Embryonic facial prominence (tissue), 1 donor: ENCODE data around the gene OIP5.
"Not testable (repeated sequence)": the region's sequence is repeated elsewhere in the genome, so short reads cannot be mapped to it uniquely, and the experiment has no call there.

Experiments
- DNase-seq: peaks from one replicate; pipeline ENCODE4 v3.0.0-alpha.2; 2016; ENCODE audit errors: extremely low spot score

Gene OIP5

DNA sequence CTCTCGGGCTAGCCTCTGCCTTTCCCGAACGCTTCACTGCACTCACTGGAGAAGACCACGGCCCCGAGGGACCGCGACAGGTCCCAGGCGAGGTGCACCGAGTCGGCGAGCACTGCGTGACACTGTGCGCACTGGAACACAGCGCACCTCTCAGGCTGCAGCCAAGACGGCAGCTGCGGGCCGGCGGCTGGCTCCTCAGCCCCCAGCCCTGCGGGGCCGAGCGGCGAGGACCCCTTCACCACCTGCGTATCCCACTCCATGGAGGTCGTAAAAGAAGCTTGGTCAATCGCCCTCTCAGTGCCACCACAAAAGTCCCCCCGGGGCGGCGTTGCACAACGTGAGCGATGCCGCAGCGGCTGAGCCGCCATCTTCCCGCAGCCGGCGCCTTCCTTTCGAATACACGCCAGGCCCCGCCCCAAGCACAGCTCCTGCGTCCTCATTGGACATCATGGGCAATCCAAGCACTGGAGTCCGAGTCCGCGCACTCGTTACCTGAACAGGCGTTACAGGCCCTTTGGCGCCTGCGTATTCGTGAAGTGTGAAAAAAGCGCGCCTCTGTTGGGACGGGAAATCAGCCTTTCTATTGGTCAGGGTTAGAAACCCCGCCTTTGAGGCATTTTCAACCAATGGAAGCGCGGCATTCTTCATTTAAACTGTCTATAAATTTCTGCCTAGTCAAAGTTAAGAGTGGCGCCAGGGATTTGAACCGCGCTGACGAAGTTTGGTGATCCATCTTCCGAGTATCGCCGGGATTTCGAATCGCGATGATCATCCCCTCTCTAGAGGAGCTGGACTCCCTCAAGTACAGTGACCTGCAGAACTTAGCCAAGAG is at the start of gene OIP5, which contains the start of gene NUSAP1:
Gene OIP5, minus strand, starts transcription at position 398 of the 832 bp plus-strand sequence. Its CDS starts 30 bp downstream, at position 368.
Gene NUSAP1, plus strand, starts transcription at position 688 of the 832 bp plus-strand sequence. Its CDS starts 77 bp downstream, at position 765.
- DNase-seq = peak; percentile 98

DNA sequence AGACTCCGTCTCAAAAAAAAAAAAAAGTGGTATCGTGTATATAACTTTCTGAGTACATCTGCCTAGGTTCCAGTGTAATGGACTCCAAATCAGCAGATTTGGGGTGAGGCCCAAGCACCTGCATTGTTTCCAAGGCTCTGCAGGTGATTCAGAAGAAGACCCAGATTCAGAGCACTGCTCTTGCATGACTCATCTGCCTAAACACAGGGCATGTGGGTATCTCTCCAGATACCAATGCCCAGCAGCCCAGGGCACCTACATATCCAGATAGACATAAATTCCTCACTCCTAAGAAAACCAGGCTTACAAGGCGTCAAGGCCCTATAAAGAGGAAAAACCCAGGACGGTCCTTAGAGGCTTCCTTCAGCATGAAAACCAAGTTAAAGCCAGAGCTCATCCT is 45.6 kb upstream of the OIP5 start:
- DNase-seq = no peak

DNA sequence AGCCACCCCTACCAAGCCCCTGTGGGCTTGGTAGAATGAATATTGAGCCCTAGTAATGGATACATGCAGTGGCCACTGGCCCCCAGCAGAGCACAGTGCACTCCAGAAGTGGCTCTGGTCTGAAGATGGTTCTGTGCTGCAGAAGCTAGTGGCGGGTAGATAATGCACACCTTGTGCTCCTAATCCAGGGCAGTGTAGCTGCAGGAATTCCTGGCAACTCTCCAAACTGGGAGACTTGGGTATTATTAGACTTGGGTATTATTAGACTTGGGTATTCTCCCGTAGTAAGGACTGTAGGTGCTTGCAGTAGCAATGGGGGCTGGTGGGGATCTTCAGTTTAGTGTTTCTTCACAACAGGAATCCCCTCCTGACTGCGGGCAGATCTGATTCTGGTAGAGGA is 35.0 kb upstream of the OIP5 start:
- DNase-seq = no peak

DNA sequence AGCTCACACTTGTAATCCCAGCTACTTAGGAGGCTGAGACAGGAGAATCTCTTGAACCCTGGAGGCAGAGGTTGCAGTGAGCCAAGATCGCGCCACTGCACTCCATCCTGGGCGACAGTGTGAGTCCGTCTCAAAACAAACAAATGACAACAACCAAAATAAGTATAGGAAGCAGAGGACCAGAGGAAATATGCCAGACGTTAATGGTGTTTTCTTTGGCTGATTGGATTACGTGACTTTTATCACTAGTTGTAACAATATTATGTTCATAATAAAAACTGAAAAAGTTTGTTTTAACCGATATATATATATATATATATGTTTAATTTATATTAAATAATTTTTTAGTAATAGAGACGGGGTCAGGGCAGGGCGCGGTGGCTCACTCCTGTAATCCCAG is 22.0 kb upstream of the OIP5 start:
- DNase-seq = no peak

DNA sequence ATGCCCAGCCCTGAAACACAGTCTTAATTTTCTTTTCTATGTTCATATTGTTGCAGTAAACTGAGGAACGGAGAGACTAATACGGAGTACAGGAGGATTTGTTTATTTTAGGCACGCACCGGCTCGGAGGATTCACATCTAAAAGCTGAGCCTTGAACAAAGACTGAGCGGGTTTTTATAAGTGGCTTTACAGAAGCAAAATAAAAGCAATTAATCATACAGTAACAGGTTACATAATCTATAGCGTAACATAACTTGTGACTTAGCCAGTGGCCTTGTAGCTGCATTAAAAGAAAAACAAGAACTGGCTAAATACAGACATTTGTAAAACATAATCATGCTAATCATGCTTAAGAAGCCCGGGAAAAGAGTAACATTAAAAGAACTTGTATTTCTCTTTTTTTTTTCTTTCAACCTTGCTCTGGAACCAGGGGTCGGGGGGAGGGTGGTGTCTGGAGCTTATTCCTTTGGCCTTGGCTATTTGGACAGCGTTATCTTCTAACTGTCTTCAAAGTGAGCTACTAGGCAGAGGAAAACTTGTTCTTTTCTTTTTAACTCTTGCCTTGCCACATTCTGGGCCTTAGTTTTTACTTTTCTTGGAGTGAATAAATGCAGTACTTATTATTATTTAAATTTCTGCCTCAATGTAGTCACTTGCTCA is 17.8 kb upstream of the OIP5 start:
- no peak for DNase-seq

DNA sequence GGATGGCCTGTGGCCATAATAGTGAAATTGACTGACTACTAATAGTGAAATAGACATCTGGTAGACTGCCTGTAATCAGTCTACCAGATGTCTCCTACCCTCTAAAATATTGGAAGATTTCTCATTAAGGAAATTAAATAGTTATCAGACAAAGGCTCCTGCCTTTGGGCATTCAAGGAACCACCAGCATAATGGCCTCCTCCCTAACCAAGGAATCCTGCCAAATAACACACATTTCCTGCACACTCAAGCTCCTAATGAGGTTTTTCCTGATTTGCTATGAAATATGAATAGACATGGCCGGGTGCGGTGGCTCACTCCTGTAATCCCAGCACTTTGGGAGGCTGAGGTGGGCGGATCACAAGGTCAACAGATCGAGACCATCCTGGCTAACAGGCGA is 14.8 kb upstream of the OIP5 start:
- DNase-seq = no peak

DNA sequence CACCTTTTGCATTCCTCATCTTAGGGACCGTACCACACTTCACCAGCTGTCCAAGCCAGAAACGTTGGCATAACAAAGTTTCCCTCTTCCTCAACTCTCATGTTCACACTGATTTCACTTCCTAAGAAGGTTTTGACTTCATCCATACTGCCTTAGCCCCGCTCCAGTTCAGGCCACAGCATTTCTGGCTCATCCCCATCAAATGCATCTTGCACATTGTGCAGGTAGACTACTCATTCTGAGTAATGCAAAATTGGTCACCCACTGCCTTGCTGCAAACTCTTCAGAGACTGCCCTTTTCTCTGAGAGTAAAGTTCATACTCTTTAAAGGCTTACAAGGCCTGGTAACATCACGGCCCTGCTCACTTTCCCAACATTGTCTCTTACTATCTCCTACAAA is 9.1 kb upstream of the OIP5 start:
- no peak for DNase-seq

DNA sequence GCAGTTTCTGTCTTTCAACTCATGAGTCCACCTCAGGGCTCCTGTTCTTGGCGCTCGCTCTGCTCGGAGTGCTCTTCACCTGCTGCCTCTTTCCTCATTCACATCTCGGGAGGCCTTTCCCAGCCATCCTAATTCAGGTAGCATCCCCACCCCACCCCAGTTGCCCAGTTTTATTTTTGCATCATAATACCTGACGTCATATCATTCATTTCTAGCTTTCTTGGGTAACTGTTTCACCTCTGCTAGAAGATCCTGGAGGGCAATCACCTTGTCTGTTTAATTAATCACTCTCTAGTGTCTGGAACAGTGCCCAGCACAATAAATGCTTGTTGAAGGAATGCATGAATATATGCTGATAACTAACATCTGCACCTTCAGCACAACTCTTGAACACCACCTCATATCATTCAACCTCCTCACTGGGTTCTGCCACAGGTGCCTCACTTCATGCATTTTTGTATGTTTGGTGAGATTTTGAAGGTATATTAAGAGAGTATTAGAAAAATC is 7.9 kb upstream of the OIP5 start:
- no peak for DNase-seq

DNA sequence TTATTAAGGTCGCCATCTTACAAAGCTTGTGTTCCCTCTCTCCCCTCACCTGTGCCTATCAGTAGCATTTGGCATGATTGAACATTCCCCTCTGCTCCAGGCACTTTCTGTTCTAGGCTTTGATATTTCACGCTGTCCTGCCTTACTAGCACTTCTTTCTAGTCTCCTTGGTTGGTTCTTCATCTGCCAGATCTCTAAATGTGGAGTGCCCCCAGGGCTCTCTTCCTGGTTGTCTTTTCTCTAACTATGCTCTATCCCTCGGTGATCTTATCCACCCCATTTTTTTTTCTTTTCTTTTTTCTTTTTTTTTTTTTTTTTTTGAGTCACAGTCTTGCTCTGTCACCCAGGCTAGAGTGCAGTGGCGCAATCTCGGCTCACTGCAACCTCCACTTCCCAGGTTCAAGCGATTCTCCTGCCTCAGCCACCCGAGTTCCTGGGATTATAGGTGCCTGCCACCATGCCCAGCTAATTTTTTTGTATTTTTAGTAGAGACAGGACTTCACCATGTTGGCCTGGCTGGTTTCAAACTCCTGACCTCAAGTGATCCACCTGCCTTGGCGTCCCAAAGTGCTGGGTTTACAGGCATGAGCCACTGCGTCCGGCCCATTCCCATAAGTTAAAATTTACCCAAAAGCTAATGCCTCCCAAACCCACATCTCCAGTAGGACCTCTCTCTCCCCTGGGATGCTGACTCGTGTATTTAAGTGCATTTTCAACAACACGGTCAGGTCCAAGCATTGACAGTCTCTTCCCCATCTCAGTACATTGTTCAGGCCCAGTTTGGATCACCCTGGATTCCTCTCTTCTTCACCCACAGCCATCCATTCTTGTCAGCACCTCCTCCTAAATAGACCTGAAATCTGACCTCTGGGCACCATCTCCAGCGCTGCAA is 5.5 kb upstream of the OIP5 start:
- no peak for DNase-seq

DNA sequence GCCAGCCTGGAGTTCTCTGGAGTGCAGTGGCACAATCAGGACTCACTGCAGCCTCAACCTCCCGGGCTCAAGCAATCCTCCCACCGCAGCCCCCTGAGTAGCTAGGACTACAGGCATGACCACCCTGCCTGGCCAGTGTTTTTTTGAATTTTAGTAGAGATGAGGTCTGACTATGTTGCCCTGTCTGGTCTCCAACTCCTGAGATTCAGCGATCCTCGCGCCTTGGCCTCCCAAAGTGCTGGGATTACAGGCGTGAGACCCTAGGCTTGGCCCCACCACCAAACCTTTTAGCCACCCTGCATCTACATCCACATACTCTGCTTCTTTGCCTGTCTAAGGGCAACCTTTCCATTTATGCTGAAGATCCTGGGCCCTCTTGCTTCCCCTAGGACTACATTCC is 4.7 kb upstream of the OIP5 start:
- DNase-seq = no peak

DNA sequence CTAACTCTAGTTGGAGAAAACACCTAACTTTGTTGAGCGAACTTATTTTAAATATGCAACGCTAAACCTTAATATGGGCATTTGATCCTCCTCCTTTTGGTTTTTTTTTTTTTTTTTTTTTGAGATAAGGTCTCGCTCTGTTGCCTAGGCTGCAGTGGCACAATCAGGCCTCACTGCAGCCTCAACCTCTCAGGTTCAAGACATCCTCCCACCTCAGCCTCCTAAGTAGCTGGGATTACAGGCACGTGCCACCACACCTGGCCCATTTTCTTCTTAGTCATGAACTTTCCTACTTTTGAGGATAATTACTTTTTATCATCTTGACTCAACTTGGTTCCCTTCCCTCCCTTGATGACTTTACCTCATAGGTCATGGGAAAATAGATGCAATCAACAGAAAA is 4.2 kb upstream of the OIP5 start:
- DNase-seq = no peak

DNA sequence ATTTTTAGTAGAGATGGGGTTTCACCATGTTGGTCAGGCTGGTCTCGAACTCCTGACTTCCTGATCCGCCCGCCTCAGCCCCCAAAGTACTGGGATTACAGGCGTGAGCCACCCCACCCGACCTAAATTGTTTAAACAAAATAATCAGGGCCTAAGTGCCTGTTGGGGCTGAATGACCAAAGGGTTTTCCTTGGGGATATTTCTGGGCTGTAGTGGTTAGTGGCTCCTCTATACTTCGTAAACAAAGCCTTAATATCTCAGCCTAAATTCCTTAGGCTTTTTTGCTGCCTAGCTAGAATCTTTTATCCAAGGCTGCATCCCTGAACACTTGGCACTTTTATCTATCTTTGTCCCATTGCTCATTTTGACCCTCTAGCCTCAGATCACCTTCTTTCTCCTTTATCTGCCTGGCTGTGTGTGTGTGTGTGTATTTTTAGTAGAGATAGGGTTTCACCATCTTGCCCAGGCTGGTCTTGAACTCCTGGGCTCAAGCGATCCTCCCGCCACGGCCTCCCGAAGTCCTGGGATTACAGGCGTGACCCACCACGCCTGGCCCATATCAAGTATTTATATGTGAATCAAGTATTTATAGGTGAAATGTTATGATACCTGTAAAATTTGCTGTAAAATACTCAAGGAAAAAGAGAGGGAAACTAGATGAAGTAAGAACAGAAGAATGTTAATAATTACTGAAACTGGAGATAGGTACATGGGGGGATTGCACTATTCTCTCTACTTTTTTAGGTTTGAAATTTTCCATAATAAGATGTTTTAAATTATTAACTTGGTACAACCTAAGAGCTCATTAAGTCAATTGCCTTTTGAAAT is 2.1 kb upstream of the OIP5 start:
- DNase-seq = no peak

DNA sequence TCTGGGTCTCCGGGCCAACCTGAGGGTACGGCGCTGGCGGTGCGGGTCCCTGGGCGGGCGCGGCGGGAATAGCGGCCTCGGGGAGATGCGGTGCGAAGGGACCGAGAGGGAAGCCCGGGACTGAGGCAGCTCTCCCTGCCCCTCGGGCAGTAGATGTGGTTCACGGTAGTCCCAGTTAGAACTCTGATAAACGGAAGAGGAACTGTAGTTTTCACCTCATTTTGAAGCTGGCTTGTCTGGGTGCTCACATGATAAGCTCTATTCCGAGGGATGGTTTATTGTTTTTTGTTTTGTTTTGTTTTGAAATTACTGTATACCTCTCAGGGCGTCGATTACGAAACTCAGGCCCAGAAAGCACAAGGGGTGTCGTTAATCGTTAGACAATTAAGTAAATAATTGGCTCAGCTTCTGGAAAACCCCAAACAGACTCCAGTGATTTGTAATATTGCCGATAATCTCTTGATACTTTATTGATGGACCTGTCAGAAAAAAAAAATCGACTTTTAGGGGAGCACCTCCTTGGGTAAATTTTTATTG is 703 bp upstream of the OIP5 start:
- no peak for DNase-seq

DNA sequence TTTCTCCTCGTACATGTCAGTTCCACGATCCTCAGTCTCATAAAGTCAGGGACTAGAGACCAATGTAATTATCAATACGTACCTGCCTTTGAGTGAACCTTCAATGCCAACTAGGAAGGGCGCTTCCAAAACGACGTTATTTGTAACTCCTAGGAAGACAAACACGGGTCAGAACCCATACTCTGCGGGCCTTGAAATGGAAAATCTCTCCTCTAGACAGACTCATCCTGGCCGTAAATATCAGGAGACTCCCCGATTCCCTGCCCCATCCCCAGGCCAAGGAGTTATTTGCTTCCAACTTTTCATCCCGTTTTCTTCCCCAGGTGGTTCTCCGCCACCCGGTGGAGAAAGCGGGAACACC is 578 bp downstream of the OIP5 start:
- DNase-seq = no peak

DNA sequence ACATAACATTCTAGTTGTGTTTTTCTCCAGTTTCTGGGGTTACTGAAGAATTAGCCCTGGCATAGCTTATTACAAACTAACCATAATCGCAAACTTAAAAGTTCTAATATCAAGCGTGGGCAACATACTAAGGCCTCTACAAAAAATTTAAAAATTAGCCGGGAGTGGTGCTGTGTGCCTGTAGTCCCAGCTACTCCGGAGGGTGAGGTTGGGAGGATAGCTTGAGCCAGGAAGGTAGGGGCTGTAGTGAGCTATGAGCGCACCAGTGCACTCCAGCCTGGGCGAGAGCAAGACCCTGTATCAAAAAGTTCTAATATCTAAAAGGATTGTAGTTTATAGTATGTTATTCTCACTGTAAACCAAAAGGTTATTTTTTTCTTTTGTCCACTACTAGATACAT is 1.1 kb downstream of the OIP5 start:
- DNase-seq = no peak

DNA sequence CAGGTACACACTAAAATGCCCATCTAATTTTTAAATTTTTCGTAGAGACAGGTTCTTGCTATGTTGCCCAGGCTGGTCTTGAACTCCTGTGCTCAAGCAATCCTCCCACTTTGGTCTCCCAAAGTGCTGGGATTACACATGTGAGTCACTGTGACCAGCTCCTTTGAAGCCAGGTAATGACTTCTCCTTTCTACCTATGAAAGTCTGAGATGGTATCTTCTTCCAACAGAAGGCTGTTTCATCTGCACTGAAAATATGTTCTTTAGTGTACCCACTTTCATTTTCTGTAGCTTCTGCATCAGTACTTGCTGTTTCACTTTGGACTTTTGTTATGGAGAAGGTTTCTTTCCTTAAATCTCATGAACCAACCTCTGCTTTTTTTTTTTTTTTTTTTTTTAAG is 8.8 kb downstream of the OIP5 start:
- DNase-seq = no peak

DNA sequence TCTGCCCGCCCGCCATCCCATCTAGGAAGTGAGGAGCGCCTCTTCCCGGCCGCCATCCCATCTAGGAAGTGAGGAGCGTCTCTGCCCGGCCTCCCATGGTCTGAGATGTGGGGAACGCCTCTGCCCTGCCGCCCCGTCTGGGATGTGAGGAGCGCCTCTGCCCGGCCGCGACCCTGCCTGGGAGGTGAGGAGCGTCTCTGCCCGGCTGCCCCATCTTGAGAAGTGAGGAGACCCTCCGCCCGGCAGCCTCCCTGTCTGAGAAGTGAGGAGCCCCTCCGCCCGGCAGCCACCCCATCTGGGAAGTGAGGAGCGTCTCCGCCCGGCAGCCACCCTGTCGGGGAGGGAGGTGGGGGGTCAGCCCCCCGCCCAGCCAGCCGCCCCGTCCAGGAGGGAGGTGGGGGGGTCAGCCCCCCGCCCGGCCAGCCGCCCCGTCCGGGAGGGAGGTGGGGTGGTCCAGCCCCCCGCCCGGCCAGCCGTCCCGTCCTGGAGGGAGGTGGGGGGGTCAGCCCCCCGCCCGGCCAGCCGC is 11.5 kb downstream of the OIP5 start:
- not testable (repeated sequence) for DNase-seq

DNA sequence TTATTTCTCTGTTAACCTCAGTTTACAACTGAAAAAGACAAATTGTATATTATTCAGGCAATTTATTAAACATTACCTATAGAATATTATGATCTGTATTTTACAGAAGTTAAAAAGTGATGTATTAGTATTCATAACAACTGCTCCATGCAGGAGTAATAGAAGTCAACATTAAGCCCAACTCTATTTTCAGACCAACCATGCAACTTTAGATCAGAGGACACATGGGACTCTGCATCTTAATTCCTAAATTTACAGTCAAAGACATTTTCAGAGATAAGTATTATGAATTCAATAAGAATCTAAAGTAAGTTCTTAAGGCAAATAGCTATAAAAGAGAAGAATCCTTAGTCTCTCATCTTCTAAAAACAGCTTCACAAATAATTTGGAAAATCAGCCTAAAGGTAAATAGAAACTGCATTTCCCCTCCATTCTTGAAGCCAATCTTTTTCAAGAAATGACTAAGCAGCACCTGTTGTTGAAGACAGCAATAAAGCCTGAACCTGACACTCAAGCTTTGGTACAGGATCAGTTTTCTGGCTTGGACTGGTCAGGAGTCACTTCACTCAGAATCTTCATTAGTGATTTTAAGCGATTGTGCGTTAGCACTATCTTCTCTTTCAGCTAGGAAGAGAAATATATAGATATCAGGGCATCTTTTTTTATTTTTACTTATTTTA is 23.0 kb downstream of the OIP5 start:
- no peak for DNase-seq

DNA sequence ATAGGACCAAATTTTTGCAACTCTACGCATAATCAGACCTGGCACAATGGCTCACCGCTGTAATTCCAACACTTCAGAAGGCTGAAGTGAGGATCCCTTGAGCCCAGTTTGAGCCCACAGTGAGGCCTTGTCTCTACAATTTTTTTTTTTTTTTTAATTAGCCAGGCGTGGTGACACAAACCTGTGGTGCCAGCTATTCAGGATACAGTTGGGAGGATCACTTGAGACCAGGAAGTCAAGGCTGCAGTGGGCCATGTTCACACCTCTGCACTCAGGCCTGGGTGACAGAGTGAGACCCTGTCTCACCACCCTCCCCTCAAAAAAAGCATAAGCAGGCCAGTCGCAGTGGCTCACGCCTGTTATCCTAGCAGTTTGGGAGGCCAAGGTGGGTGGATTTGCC is 24.7 kb downstream of the OIP5 start:
- no peak for DNase-seq

DNA sequence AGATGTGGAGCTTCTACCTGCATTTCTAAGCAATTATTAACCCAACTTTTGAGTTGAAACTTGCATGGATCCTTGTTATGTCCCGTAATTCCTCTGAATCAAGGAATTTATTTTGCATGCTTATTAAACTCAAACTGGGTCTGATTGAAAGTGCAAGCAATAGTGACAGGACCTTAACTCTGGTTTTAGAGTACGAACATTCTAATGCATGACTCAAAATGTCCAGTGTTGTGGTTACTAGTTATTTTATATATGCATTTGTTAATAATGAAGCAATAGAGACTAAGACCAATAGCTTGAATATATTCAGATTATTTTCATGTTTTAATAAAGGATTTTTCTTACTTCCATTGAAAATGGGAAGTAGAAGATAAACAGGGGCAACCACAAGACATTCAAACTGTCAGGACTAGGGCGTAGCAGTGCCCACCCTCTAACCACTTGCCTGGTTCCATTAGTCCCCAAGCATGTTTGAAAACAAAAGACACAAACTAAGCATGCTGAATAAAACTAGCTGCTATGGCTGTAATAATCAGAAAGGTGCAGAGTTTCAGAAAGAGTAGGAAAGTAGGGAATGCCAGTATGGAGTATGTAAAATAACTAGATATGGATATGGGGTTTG is 28.1 kb downstream of the OIP5 start:
- DNase-seq = no peak
